Measurements from ENCODE around the gene ZNF281. TPM values are rescaled to one million over a fixed set of nuclear protein-coding genes. Genes with fewer than 3 reads are reported as not detected.
A peak's percentile ranks its signal among the peaks of the same experiment; 100 is the strongest.

ZNF281 gene
- total RNA-seq, 2 donors from 2014 or later = 21.9 to 28.7 TPM

DNA sequence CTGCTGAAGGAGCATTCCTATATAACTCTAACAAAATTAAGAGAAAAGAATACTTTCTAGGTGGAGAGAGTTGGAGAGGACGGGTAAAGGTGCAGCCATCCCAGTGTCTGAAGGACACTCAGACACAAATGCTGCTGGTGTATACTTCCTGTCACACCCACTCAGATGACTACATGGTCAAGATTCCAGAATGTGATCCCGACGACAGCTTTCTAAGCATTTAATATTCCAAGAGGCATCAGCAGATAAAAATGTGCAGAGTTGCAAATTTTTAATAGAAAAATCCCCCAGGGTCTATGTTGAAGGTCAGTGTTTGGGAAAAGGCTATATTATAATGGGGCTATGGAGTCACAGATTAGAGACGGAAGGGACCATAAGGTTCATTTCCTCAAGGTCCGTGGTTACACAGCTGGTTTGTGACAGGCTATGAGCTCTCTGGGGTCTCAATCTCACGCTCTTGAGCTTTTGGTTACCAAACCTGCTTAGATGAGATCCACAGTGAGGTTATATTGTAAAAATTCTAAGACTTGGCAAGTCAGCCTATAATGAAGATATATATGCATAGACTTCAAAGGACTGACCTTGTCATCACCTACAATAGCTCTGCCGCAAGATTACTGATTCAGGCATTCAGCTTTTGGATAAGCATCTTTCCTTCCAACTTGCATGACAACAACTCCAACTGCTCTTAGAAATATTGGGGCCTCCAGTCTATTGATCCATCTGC lies 35.1 kb downstream of the ZNF281 start:
- no peak for ATAC-seq

DNA sequence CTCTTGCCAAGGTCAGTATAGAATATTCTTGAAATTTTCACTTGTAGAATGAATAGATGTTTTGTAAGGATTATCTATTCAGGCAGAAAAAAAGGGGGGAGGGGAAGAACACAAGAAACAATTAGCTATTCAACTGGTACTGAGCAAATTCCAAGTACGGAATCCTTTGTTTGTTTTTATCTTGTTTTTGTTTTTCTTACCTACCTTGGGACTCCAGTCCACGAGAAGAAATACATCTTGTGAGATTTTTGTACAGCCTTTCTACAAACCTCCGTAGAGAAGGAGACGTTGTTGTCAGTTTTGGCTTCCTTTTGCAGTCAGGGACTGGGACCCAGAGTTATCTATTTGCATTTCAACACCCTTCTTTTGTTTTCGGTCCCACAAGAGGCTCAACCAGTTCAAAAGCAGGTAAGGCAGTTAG lies 36.0 kb downstream of the ZNF281 start:
- no peaks in the 10 kb centered on the region for H3K9me3 ChIP-seq (ENCODE audit: control insufficient read depth, low read length, poor library complexity, severe bottlenecking)
- H3K27ac Mint-ChIP-seq = no peak overlapping the region
- no peak overlapping the region for H3K4me3 Mint-ChIP-seq
- ATAC-seq (no peak), DNase-seq (no peak)
- H3K4me1 Mint-ChIP-seq = no peaks in the 10 kb centered on the region
- no peaks in the 10 kb centered on the region for H3K27me3 Mint-ChIP-seq
- peaks cover 3% of the 10 kb centered on the region for H3K36me3 Mint-ChIP-seq (ENCODE audit: low read depth)

More for the DNA sequence above, 35.1 kb downstream of the ZNF281 start:
- Mint-ChIP-seq H3K27me3 (no peaks in the 10 kb centered on the region), H3K27ac (no peak overlapping the region), H3K4me3 (no peak overlapping the region), H3K36me3 (ENCODE audit: low read depth) (peaks cover 2% of the 10 kb centered on the region), H3K4me1 (no peaks in the 10 kb centered on the region)
- DNase-seq = no peak
- H3K9me3 ChIP-seq (ENCODE audit: control insufficient read depth, low read length, poor library complexity, severe bottlenecking) = no peaks in the 10 kb centered on the region

DNA sequence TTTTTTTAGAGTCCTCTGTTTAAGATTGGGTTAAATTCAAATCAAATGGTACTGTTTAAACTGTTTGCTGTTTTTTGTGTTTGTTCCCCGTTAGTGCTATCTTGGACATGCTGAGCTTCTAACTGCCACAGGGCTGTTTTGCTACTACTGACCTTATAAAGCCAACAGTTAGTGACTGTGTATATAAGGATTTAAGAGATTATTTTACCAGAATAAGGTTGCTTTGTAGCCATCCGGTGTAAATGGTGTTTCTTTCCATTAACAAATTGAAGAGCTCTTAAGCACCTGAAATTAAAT lies 37.0 kb downstream of the ZNF281 start:
- H3K9me3 ChIP-seq (ENCODE audit: control insufficient read depth, low read length, poor library complexity, severe bottlenecking) = no peaks in the 10 kb centered on the region
- Mint-ChIP-seq H3K36me3 (ENCODE audit: low read depth) (peaks cover 3% of the 10 kb centered on the region), H3K27ac (no peak overlapping the region), H3K27me3 (no peaks in the 10 kb centered on the region), H3K4me3 (no peak overlapping the region), H3K4me1 (no peaks in the 10 kb centered on the region)
- DNase-seq (no peak), ATAC-seq (no peak)

DNA sequence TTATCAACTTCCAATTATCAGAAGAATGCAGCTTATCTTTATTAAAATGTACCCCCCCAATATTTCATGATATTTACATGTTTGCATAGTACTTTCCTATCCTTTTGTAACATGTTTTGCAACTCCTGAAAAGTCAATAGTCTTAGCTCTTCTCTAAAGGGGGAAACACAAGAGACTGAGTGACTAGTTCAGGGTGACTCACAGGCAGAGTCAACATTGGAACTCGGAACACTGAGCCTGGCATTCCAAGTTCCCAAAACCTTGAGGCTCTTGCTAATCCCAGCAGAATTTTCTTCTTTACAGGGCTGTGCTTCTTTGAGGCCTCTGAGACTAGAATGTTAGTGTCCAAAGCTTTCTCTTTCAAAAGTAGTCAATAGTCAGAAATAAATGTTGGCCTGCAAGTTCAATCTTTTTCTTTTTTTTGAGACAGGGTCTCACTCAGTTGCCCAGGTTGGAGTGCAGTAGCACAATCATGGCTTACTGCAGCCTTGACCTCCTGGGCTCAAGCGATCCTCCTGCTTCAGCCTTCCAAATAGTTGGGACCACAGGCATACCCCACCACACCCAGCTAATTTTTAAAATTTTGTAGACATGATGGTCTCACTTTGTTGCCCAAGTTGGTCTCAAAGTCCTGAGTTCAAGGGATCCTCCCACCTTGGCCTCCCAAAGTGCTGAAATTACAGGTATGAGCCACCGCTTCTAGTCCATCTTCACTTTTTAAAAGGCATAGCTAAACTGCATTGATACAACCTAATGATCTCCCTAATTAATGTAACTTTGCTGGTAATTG lies 37.5 kb downstream of the ZNF281 start:
- no peaks in the 10 kb centered on the region for H3K9me3 ChIP-seq (ENCODE audit: control insufficient read depth, low read length, poor library complexity, severe bottlenecking)
- DNase-seq = no peak
- H3K36me3 Mint-ChIP-seq (ENCODE audit: low read depth) = peaks cover 3% of the 10 kb centered on the region
- no peak overlapping the region for H3K4me3 Mint-ChIP-seq
- no peak overlapping the region for H3K27ac Mint-ChIP-seq
- no peaks in the 10 kb centered on the region for H3K4me1 Mint-ChIP-seq
- ATAC-seq = no peak
- no peaks in the 10 kb centered on the region for H3K27me3 Mint-ChIP-seq

DNA sequence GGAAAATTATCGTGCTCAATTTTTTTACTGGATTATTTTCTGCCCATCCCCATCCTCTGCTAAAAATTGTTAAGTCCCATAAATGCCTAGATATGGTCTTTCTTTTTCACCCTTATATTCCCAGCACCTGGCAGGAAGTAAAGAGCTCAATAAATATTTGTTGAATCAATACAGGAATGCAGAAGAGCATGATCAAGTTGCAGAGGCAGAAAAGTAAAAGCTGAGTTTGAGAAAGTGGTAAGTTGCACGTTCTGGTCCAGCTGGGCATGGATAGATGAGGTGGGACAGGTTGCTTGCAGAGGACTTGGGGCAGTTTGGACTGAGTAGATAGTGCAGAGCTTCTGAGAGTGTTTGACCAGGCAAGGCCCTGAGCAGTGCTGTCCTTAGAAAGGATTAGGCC lies 40.1 kb downstream of the ZNF281 start:
- no peaks in the 10 kb centered on the region for H3K9me3 ChIP-seq (ENCODE audit: control insufficient read depth, low read length, poor library complexity, severe bottlenecking)
- Mint-ChIP-seq H3K27ac (no peak overlapping the region), H3K36me3 (ENCODE audit: low read depth) (peaks cover 7% of the 10 kb centered on the region), H3K4me3 (no peak overlapping the region), H3K4me1 (no peaks in the 10 kb centered on the region), H3K27me3 (no peaks in the 10 kb centered on the region)
- DNase-seq = no peak
- no peak for ATAC-seq

DNA sequence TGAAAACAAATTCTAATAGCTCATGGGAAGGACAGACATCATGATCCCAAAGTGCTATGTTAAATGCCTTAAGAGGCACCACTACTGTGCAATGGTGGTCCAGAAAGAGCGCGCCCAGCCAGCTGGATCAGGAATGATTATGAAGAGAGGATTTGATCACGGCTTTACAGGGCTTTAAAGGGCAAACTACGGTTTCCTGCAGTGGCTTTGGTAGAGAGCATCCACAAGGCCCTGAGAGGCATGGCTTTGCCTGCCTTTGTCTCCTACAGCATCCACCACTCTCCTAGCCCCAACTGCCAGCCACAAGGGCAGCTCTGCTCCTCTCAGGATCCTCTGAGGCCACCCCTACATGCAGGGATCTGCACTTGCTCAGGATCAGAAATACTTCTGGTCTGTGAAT lies 40.7 kb downstream of the ZNF281 start:
- Mint-ChIP-seq H3K27me3 (no peaks in the 10 kb centered on the region), H3K4me3 (no peak overlapping the region), H3K36me3 (ENCODE audit: low read depth) (peaks cover 7% of the 10 kb centered on the region), H3K27ac (no peak overlapping the region), H3K4me1 (no peaks in the 10 kb centered on the region)
- H3K9me3 ChIP-seq (ENCODE audit: control insufficient read depth, low read length, poor library complexity, severe bottlenecking) = no peaks in the 10 kb centered on the region
- no peak for ATAC-seq
- DNase-seq = no peak

DNA sequence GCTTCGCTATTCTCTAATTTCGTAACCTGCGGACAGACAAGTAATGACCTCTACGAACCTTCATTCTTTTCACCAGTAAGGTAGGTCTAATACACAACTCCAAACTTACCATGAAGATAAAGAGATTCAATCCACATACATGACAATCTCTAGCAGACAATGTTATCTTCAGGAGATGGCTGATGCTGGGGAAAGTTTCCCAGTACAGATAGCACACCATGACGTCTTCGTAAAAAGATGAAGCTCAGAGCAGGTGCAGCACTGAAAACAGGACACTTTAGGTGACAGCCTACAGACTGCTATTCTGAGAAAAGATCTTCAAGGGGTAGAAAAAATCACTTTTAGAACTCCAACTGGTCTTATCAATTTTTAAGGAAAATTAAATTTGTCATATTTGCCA lies 41.3 kb downstream of the ZNF281 start:
- H3K9me3 ChIP-seq (ENCODE audit: control insufficient read depth, low read length, poor library complexity, severe bottlenecking) = no peaks in the 10 kb centered on the region
- H3K4me3 Mint-ChIP-seq = no peak overlapping the region
- peaks cover 7% of the 10 kb centered on the region for H3K36me3 Mint-ChIP-seq (ENCODE audit: low read depth)
- H3K4me1 Mint-ChIP-seq = no peaks in the 10 kb centered on the region
- no peak overlapping the region for H3K27ac Mint-ChIP-seq
- H3K27me3 Mint-ChIP-seq = no peaks in the 10 kb centered on the region
- ATAC-seq (no peak), DNase-seq (no peak)

DNA sequence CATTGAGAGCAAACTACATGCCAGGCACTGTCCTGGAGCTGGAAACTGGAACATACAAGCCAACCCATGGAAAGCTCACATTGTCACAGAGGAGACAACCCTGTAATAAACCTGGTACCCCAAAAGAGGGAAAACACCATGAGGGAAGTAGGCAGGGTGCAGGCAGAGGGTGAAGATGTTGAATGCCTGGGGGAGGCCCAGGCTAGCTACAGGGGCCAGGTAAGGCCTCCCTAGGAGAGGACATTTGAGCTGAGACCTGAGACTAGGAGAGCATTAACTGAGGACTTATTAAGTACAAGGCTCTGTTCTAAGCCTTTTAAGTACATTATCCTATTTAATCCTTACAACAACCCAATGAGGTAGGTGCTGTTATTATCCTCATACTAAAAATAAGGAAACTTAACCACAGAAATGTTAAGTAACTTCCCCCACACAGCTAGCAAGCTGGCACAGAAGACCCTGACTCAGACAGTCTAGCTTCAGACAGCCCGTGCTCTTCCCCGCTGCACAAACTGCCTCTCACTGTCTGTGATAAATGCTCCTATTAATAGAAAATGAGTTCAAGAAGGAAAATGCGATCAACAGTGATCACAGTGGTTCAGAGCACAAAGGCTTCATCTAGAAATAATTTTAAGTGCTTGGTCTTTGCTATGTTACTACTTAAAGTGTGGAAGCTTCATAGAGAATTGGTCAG lies 41.8 kb downstream of the ZNF281 start:
- no peak for ATAC-seq
- Mint-ChIP-seq H3K4me3 (no peak overlapping the region), H3K4me1 (no peaks in the 10 kb centered on the region)

DNA sequence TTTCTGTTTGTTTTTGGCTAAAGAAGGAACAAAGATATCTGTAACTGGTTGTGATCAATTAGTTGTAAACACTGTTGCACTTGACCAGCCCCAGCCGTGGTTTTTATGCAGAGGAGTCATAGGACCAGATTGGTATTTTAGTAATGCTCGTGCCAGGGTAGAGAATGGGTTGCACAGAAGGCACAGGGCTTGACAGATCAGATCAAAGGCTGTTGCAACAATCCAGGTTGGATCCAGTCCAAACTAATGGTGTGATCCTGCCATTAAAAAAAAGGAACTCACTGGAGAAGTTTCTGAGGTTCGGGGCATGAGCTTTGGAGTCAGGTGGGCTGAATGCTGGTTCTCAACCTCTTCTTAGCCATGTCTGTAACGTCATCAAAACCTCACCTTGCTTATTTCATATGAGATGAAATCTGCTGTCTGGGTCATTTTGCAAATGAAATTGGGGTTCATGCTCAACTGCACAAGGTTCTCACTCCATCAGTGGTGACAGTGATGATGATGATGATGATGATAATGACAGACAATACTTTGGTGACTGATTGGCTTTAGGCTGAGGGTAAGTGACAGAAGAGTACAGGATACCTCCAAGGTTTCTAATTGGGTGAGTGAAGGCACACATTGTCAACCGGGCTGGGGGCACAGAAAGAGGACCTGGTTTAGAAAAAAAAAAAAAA lies 43.1 kb downstream of the ZNF281 start:
- no peak for ATAC-seq
- Mint-ChIP-seq H3K4me3 (no peak overlapping the region), H3K4me1 (no peaks in the 10 kb centered on the region), H3K36me3 (ENCODE audit: low read depth) (peaks cover 7% of the 10 kb centered on the region), H3K27ac (no peak overlapping the region), H3K27me3 (no peaks in the 10 kb centered on the region)
- DNase-seq = no peak
- H3K9me3 ChIP-seq (ENCODE audit: control insufficient read depth, low read length, poor library complexity, severe bottlenecking) = no peaks in the 10 kb centered on the region

More for the DNA sequence above, 41.8 kb downstream of the ZNF281 start:
- H3K9me3 ChIP-seq (ENCODE audit: control insufficient read depth, low read length, poor library complexity, severe bottlenecking) = no peaks in the 10 kb centered on the region
- Mint-ChIP-seq H3K27me3 (no peaks in the 10 kb centered on the region), H3K36me3 (ENCODE audit: low read depth) (peaks cover 7% of the 10 kb centered on the region), H3K27ac (peak overlapping the region; percentile 60)
- no peak for DNase-seq

DNA sequence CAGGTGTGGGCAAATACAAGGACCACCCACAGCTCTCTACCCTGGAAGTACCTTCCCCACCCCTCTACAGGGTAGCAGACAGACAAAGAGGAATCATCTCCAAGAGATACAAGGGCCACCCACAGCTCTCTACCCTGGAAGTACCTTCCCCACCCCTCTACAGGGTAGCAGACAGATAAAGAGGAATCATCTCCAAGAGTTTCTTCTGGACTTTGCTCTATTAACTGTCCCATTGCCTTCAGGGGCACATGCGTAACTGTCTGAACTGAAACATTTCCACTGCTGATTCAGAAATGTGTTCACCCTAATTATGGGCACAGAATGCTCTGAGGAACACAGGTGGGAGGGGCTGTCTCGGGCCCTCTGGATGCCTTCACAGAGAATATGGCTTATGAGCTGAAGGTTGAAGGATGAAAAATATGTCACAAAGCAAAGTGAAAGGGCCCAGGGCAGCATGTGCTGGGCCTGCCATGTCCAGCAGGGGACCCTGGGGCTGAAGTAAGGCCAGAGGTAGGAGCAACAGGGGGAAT lies 43.9 kb downstream of the ZNF281 start:
- ATAC-seq (no peak), DNase-seq (no peak)
- no peaks in the 10 kb centered on the region for H3K27me3 Mint-ChIP-seq
- no peaks in the 10 kb centered on the region for H3K4me1 Mint-ChIP-seq
- H3K36me3 Mint-ChIP-seq (ENCODE audit: low read depth) = peaks cover 7% of the 10 kb centered on the region
- no peak overlapping the region for H3K4me3 Mint-ChIP-seq
- H3K27ac Mint-ChIP-seq = no peak overlapping the region
- H3K9me3 ChIP-seq (ENCODE audit: control insufficient read depth, low read length, poor library complexity, severe bottlenecking) = no peaks in the 10 kb centered on the region

DNA sequence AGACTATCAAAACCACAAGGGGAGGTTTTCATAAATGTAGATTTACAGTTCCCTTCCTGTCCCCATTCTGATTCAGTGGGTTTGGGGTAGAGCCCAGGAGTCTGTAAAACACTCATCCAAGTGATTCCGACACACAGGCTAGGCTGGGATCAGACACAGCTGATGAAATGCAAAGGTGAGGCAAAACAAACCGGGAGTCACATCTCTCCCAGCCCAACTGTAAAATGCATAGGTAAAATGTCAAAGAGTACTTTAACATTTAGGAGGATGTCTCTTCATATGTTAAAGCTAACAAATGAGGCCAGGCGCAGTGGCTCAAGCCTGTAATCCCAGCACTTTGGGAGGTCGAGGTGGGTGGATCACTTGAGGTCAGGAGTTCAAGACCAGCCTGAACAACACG lies 45.0 kb downstream of the ZNF281 start:
- ATAC-seq (no peak), DNase-seq (no peak)
- no peak overlapping the region for H3K4me3 Mint-ChIP-seq
- peaks cover 6% of the 10 kb centered on the region for H3K36me3 Mint-ChIP-seq (ENCODE audit: low read depth)
- no peaks in the 10 kb centered on the region for H3K4me1 Mint-ChIP-seq
- no peaks in the 10 kb centered on the region for H3K27me3 Mint-ChIP-seq
- no peak overlapping the region for H3K27ac Mint-ChIP-seq
- no peaks in the 10 kb centered on the region for H3K9me3 ChIP-seq (ENCODE audit: control insufficient read depth, low read length, poor library complexity, severe bottlenecking)

DNA sequence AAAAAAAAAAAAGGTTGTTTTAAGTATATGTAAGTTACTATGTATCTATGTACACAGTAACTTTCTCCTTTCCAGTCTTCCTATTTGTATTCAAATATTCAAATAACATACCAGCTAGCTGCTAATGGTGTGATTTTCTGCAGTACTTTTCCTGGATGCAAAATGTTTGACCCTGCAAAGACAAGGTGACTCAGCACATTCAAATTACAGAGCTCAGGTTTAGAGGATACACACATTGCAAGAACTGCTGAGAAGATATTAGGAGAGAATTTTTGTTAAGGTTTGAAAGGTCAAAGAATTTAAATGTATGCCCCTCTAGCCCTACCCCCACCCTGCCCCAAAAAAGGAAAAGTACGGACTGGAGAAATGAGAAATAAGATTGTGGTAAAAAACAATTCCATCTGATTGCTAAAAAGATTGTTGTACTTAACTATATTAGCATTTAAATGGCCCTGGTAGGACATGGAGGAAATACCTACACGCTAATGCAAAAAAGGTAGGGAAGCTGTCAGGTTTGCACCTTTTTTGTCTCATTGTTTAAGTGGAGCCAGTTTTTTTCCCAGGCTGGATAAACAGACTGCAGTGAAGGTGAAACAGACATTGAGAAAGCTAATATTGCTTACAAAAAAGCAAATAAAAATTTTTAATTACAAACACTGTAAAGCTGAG lies 45.6 kb downstream of the ZNF281 start:
- H3K4me3 Mint-ChIP-seq = no peak overlapping the region
- peaks cover 4% of the 10 kb centered on the region for H3K36me3 Mint-ChIP-seq (ENCODE audit: low read depth)
- no peak for DNase-seq

More for the DNA sequence above, 45.6 kb downstream of the ZNF281 start:
- ATAC-seq = no peak
- H3K9me3 ChIP-seq (ENCODE audit: control insufficient read depth, low read length, poor library complexity, severe bottlenecking) = no peaks in the 10 kb centered on the region
- H3K27me3 Mint-ChIP-seq = no peaks in the 10 kb centered on the region
- no peak overlapping the region for H3K27ac Mint-ChIP-seq
- H3K4me1 Mint-ChIP-seq = no peaks in the 10 kb centered on the region

Measured in T-helper 17 cell (primary cell).